Epithelial cell of proximal tubule (primary cell): Measurements from ENCODE around the gene YIPF4. TPM values are rescaled to one million over a fixed set of nuclear protein-coding genes. Genes with fewer than 3 reads are reported as not detected.
A peak's percentile ranks its signal among the peaks of the same experiment; 100 is the strongest.
"Not testable (repeated sequence)": the region's sequence is repeated elsewhere in the genome, so short reads cannot be mapped to it uniquely, and the experiment has no call there.

Source experiments
- DNase-seq: peaks from one replicate; pipeline ENCODE4 v3.0.0-alpha.2; 2011; ENCODE audit warnings: low read depth
- H3K4me3 ChIP-seq: 2 replicates; pipeline ENCODE4 v1.5.1; 2011; ENCODE audit warnings: low read depth, mild to moderate bottlenecking, low read length
- total RNA-seq: library from RNA; depleted of rRNA; stranded (reverse); fragments of >200 nt; gene quantifications from 2 replicates; pipeline ENCODE4 v1.2.3, GENCODE V29; 2015
- TF ChIP-seq, protein P1 (sequence below): conservative IDR thresholded peaks from 2 replicates; pipeline ENCODE4 v1.5.1; 2012; ENCODE audit warnings: low read depth, mild to moderate bottlenecking, low read length

The YIPF4 gene
- total RNA-seq, 1 donor from 2014 or later, result 17.0 TPM

DNA sequence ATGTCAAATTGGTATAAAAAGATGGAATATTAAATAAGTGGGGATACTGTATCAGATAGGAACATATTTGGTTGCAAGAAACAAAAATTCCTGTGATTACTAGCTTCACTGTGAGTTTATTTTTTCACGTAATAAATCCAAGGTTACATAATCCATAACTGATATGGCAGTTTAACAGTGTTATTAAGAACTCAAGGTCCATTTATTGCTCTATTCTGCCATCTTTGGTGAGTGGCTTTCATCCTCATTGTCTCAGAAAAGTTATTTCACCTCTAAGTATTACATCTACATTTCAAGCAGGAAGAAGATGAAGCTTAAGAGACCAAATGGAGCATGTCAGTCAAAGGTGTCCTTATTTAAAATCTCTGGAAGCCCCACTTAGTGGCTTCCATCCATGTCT, 37.2 kb downstream of the YIPF4 start:
- TF ChIP-seq, protein P1, sequence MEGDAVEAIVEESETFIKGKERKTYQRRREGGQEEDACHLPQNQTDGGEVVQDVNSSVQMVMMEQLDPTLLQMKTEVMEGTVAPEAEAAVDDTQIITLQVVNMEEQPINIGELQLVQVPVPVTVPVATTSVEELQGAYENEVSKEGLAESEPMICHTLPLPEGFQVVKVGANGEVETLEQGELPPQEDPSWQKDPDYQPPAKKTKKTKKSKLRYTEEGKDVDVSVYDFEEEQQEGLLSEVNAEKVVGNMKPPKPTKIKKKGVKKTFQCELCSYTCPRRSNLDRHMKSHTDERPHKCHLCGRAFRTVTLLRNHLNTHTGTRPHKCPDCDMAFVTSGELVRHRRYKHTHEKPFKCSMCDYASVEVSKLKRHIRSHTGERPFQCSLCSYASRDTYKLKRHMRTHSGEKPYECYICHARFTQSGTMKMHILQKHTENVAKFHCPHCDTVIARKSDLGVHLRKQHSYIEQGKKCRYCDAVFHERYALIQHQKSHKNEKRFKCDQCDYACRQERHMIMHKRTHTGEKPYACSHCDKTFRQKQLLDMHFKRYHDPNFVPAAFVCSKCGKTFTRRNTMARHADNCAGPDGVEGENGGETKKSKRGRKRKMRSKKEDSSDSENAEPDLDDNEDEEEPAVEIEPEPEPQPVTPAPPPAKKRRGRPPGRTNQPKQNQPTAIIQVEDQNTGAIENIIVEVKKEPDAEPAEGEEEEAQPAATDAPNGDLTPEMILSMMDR, result no peak
- DNase-seq, result no peak
- H3K4me3 ChIP-seq, result no peak overlapping the region

DNA sequence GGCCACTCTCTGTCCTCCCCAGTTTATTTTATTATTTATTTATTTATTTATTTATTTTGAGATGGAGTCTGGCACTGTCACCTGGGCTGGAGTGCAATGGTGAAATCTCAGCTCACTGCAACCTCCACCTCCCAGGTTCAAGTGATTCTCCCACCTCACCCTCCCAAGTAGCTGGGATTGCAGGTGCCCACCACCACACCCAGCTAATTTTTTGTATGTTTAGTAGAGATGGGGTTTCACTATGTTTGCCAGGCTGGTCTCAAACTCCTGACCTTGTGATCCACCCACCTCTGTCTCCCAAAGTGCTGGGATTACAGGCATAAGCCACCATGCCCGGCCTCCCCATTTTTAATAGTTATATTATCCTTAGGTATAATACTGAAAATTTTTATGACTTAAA, 51.0 kb downstream of the YIPF4 start:
- DNase-seq, result not testable (repeated sequence)

GRCh38 chr2:32329180-32329980, 51.7 kb downstream of the YIPF4 start:
- not testable (repeated sequence) for H3K4me3 ChIP-seq, DNase-seq

More for the DNA sequence above, 51.0 kb downstream of the YIPF4 start:
- H3K4me3 ChIP-seq, result not testable (repeated sequence)

GRCh38 chr2:32330136-32330535, 52.4 kb downstream of the YIPF4 start:
- TF ChIP-seq, protein P1, result no peak
- no peak for DNase-seq
- H3K4me3 ChIP-seq, result no peak overlapping the region

DNA sequence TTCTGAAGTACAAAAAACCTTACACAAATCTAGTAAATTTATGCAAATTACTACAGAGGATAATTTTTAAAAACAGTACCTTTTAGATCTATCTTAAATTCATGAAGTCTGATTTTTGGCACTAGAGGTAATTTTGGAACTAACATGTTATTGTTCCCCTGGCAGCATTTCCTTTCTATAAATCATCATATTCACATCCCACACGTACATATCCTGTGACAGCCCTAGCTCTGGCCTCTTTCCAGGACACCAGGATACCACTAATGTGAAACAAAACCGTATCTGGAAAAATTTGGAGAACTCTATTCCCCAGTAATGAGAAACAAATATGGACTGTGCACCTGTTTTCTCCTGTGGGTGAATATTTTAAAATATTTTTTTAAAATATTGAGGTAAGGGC, 65.1 kb downstream of the YIPF4 start:
- DNase-seq, result no peak
- H3K4me3 ChIP-seq, result no peak overlapping the region
- TF ChIP-seq, protein P1, result no peak

GRCh38 chr2:32350797-32351196, 73.1 kb downstream of the YIPF4 start:
- not testable (repeated sequence) for H3K4me3 ChIP-seq, DNase-seq

DNA sequence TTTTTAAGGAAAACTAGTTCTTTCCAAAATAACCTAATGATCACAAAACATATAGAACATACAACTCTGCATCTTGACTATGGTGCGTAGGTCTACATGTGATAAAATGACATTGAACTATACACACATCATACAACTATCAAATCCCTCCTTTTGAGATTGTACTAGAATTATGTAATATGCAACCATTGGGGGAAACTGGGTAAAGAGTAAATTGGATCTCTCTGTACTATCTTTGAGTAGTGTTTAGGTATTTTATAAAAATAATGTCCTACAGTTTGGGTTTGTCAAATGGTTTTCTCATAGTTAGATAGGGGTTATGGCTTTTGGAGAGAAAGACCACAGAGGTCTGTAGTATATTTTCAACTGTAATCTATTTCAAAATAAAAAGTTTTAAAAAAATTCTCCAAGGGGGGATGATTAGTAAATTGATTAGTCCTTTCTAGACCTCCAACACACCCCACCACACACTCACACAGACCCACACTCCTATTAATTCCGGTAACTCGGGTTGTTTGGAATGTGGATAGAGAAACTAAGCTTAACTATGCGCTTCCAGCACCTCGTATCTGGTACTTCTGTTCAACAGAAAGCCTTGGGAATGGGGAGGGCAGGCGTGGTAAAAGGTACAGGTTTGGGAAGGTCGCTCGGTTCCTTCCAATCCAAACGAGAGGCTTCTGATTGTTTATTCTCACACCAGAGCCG, 78.4 kb downstream of the YIPF4 start:
- TF ChIP-seq, protein P1, result no peak
- DNase-seq, result no peak
- peak overlapping the region; percentile 86 for H3K4me3 ChIP-seq

DNA sequence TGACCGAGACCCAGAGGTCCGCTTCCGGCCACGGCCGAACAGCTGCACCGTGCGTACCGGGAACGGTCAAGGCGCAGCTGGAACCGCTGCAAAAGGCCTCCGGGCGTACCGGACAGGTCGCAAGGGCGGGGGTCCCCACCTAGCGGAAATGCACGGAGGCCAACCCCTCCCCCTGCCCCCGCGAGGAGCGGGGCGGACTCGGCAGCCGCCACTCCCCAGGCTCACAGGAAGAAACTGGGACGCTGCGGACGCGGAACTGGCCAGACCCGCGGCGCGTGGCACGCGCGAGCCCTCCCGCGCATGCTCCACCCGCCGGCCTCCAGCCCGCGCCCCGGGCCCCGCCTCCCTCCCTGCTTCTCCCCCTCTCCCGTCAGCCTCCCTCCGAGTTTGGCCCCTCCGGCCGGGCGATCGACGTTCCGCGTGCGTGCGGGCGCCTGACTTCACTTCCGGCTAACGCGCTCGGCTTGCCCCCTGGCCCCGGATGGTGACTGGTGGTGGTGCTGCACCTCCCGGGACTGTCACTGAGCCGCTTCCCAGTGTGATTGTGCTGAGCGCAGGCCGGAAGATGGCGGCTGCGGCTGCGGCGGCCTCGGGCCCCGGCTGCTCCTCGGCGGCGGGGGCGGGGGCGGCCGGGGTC, 79.1 kb downstream of the YIPF4 start, which contains the start of gene BIRC6:
Gene BIRC6, plus strand, starts transcription at position 343 of the 637 bp plus-strand sequence. Its CDS starts 139 bp downstream, at position 482.
- DNase-seq, result peak; percentile 45
- TF ChIP-seq, protein P1, result no peak
- peak within 1 kb of the TSS; percentile 86 for H3K4me3 ChIP-seq
